ENCODE data around the gene GLRA3. TPM values are rescaled to one million over a fixed set of nuclear protein-coding genes. Genes with fewer than 3 reads are reported as not detected.

The GLRA3 gene
- total and polyA plus RNA-seq, 2 experiments from 2014 or later = 0.03 to 0.19 TPM

DNA sequence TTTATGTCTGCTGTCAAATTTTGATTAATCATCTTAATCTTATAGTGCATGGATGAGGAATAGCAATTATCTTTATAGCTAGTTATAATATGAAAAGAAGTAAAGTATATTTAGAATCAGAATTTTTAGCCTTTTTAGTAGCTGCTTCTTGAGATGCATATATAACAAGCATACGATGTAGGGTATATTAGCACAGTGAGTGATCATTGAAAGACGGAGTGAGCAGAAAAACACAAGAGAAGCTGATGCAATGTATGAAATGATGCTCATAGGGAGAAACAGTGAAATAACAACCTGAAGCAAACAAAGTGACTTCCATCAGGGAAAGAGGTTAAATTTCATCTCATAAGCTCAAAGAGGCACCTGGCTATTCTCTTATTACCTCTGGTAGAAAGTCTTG, 77.0 kb downstream of the GLRA3 start:
- H3K79me2 ChIP-seq (replicated peaks; ENCODE audit: insufficient read depth) = no peaks in the 10 kb centered on the region
- no peaks in the 10 kb centered on the region for H4K20me1 ChIP-seq (replicated peaks; ENCODE audit: insufficient read depth)
- TF ChIP-seq ZNF331 (CRISPR knock-in tag; IDR thresholded peaks at IDR 0.05; ENCODE audit: low read depth) (no peak), STAT1 (IDR thresholded peaks at IDR 0.05; ENCODE audit: unreplicated experiment) (no peak), EZH2phosphoT487 (IDR thresholded peaks at IDR 0.05; ENCODE audit: unreplicated experiment) (no peak), POLR2AphosphoS5 (IDR thresholded peaks at IDR 0.05; ENCODE audit: low read depth) (no peak), ZNF114 (CRISPR knock-in tag; IDR thresholded peaks at IDR 0.05) (no peak), CREB1 (CRISPR knock-in tag; IDR thresholded peaks at IDR 0.05; ENCODE audit: low read depth) (no peak), EZH2 (IDR thresholded peaks at IDR 0.05; ENCODE audit: low read depth, unreplicated experiment) (no peak), NANOG (IDR thresholded peaks at IDR 0.05; ENCODE audit: borderline replicate concordance) (no peak), JUNB (IDR thresholded peaks at IDR 0.05; ENCODE audit: unreplicated experiment) (no peak)
- TF ChIP-seq, protein P1, sequence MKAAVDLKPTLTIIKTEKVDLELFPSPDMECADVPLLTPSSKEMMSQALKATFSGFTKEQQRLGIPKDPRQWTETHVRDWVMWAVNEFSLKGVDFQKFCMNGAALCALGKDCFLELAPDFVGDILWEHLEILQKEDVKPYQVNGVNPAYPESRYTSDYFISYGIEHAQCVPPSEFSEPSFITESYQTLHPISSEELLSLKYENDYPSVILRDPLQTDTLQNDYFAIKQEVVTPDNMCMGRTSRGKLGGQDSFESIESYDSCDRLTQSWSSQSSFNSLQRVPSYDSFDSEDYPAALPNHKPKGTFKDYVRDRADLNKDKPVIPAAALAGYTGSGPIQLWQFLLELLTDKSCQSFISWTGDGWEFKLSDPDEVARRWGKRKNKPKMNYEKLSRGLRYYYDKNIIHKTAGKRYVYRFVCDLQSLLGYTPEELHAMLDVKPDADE (IDR thresholded peaks at IDR 0.05) = no peak
- TF ChIP-seq, protein P2, sequence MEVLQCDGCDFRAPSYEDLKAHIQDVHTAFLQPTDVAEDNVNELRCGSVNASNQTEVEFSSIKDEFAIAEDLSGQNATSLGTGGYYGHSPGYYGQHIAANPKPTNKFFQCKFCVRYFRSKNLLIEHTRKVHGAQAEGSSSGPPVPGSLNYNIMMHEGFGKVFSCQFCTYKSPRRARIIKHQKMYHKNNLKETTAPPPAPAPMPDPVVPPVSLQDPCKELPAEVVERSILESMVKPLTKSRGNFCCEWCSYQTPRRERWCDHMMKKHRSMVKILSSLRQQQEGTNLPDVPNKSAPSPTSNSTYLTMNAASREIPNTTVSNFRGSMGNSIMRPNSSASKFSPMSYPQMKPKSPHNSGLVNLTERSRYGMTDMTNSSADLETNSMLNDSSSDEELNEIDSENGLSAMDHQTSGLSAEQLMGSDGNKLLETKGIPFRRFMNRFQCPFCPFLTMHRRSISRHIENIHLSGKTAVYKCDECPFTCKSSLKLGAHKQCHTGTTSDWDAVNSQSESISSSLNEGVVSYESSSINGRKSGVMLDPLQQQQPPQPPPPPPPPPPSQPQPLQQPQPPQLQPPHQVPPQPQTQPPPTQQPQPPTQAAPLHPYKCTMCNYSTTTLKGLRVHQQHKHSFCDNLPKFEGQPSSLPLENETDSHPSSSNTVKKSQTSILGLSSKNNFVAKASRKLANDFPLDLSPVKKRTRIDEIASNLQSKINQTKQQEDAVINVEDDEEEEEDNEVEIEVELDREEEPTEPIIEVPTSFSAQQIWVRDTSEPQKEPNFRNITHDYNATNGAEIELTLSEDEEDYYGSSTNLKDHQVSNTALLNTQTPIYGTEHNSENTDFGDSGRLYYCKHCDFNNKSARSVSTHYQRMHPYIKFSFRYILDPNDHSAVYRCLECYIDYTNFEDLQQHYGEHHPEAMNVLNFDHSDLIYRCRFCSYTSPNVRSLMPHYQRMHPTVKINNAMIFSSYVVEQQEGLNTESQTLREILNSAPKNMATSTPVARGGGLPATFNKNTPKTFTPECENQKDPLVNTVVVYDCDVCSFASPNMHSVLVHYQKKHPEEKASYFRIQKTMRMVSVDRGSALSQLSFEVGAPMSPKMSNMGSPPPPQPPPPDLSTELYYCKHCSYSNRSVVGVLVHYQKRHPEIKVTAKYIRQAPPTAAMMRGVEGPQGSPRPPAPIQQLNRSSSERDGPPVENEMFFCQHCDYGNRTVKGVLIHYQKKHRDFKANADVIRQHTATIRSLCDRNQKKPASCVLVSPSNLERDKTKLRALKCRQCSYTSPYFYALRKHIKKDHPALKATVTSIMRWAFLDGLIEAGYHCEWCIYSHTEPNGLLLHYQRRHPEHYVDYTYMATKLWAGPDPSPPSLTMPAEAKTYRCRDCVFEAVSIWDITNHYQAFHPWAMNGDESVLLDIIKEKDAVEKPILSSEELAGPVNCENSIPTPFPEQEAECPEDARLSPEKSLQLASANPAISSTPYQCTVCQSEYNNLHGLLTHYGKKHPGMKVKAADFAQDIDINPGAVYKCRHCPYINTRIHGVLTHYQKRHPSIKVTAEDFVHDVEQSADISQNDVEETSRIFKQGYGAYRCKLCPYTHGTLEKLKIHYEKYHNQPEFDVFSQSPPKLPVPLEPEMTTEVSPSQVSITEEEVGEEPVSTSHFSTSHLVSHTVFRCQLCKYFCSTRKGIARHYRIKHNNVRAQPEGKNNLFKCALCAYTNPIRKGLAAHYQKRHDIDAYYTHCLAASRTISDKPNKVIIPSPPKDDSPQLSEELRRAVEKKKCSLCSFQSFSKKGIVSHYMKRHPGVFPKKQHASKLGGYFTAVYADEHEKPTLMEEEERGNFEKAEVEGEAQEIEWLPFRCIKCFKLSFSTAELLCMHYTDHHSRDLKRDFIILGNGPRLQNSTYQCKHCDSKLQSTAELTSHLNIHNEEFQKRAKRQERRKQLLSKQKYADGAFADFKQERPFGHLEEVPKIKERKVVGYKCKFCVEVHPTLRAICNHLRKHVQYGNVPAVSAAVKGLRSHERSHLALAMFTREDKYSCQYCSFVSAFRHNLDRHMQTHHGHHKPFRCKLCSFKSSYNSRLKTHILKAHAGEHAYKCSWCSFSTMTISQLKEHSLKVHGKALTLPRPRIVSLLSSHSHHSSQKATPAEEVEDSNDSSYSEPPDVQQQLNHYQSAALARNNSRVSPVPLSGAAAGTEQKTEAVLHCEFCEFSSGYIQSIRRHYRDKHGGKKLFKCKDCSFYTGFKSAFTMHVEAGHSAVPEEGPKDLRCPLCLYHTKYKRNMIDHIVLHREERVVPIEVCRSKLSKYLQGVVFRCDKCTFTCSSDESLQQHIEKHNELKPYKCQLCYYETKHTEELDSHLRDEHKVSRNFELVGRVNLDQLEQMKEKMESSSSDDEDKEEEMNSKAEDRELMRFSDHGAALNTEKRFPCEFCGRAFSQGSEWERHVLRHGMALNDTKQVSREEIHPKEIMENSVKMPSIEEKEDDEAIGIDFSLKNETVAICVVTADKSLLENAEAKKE (CRISPR knock-in tag; IDR thresholded peaks at IDR 0.05) = no peak
- TF ChIP-seq, protein P3, sequence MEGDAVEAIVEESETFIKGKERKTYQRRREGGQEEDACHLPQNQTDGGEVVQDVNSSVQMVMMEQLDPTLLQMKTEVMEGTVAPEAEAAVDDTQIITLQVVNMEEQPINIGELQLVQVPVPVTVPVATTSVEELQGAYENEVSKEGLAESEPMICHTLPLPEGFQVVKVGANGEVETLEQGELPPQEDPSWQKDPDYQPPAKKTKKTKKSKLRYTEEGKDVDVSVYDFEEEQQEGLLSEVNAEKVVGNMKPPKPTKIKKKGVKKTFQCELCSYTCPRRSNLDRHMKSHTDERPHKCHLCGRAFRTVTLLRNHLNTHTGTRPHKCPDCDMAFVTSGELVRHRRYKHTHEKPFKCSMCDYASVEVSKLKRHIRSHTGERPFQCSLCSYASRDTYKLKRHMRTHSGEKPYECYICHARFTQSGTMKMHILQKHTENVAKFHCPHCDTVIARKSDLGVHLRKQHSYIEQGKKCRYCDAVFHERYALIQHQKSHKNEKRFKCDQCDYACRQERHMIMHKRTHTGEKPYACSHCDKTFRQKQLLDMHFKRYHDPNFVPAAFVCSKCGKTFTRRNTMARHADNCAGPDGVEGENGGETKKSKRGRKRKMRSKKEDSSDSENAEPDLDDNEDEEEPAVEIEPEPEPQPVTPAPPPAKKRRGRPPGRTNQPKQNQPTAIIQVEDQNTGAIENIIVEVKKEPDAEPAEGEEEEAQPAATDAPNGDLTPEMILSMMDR (conservative IDR thresholded peaks at IDR 0.05; ENCODE audit: low read depth in 2 of 2) = no peak
- TF ChIP-seq, protein P4, sequence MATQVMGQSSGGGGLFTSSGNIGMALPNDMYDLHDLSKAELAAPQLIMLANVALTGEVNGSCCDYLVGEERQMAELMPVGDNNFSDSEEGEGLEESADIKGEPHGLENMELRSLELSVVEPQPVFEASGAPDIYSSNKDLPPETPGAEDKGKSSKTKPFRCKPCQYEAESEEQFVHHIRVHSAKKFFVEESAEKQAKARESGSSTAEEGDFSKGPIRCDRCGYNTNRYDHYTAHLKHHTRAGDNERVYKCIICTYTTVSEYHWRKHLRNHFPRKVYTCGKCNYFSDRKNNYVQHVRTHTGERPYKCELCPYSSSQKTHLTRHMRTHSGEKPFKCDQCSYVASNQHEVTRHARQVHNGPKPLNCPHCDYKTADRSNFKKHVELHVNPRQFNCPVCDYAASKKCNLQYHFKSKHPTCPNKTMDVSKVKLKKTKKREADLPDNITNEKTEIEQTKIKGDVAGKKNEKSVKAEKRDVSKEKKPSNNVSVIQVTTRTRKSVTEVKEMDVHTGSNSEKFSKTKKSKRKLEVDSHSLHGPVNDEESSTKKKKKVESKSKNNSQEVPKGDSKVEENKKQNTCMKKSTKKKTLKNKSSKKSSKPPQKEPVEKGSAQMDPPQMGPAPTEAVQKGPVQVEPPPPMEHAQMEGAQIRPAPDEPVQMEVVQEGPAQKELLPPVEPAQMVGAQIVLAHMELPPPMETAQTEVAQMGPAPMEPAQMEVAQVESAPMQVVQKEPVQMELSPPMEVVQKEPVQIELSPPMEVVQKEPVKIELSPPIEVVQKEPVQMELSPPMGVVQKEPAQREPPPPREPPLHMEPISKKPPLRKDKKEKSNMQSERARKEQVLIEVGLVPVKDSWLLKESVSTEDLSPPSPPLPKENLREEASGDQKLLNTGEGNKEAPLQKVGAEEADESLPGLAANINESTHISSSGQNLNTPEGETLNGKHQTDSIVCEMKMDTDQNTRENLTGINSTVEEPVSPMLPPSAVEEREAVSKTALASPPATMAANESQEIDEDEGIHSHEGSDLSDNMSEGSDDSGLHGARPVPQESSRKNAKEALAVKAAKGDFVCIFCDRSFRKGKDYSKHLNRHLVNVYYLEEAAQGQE (IDR thresholded peaks at IDR 0.05; ENCODE audit: unreplicated experiment) = no peak
- H3K9me2 ChIP-seq (ENCODE audit: insufficient read depth) = no peaks in the 10 kb centered on the region
- H3K36me3 ChIP-seq (ENCODE audit: insufficient read depth) = no peaks in the 10 kb centered on the region
- Mint-ChIP-seq H3K27me3 (ENCODE audit: insufficient read depth, low read depth, poor library complexity) (peaks cover under 1% of the 10 kb centered on the region), H3K27ac (no peak overlapping the region), H3K4me1 (no peaks in the 10 kb centered on the region), H3K36me3 (ENCODE audit: low read depth) (no peaks in the 10 kb centered on the region), H3K9me3 (no peaks in the 10 kb centered on the region), H3K4me3 (no peak overlapping the region)
- ATAC-seq (no peak), DNase-seq (ENCODE audit: low spot score) (no peak)
- no peak overlapping the region for H3K4me3 ChIP-seq
- H3K27ac ChIP-seq (ENCODE audit: low read depth) = no peak overlapping the region
- H3F3A ChIP-seq (replicated peaks; ENCODE audit: low read depth) = no peaks in the 10 kb centered on the region
- H2AFZ ChIP-seq = no peak overlapping the region; the same call in 1 of the 2 replicates
- H3K4me2 ChIP-seq = no peak overlapping the region
- H3K4me1 ChIP-seq (ENCODE audit: insufficient read depth) = no peaks in the 10 kb centered on the region
- H3K27me3 ChIP-seq (ENCODE audit: insufficient read depth) = no peaks in the 10 kb centered on the region

All from GM23338 (cell line).